ENCODE results near the gene RB1.

RB1 gene

GRCh38 chr13:48258002-48258401 is 45.5 kb upstream of the RB1 start:
- no peak overlapping the region for H3K4me3 ChIP-seq (IDR thresholded peaks at IDR 0.05; ENCODE audit: insufficient read depth, low read depth, low read length)
- no peaks in the 10 kb centered on the region for H3K36me3 ChIP-seq (ENCODE audit: insufficient read depth)
- H3K4me2 ChIP-seq = no peak overlapping the region
- H3K4me1 ChIP-seq (ENCODE audit: low read depth, poor library complexity, severe bottlenecking) = no peaks in the 10 kb centered on the region
- H3K9ac ChIP-seq = no peak overlapping the region
- no peaks in the 10 kb centered on the region for H4K20me1 ChIP-seq (ENCODE audit: insufficient read depth)
- no peaks in the 10 kb centered on the region for H3K27me3 ChIP-seq (ENCODE audit: insufficient read depth, low read depth)
- H3K79me2 ChIP-seq (ENCODE audit: insufficient read depth, low read depth) = no peaks in the 10 kb centered on the region
- H3K27ac ChIP-seq = no peak overlapping the region
- no peak for TF ChIP-seq CTCF (conservative IDR thresholded peaks at IDR 0.05; ENCODE audit: low read depth, low read length)
- no peak overlapping the region for H2AFZ ChIP-seq (ENCODE audit: low read depth)

GRCh38 chr13:48258430-48258829 is 45.1 kb upstream of the RB1 start:
- Histone ChIP-seq H3K27me3 (ENCODE audit: insufficient read depth, low read depth) (no peaks in the 10 kb centered on the region), H3K9ac (no peak overlapping the region), H3K4me2 (no peak overlapping the region), H3K4me1 (ENCODE audit: low read depth, poor library complexity, severe bottlenecking) (no peaks in the 10 kb centered on the region), H3K4me3 (IDR thresholded peaks at IDR 0.05; ENCODE audit: insufficient read depth, low read depth, low read length) (no peak overlapping the region), H3K27ac (no peak overlapping the region), H3K36me3 (ENCODE audit: insufficient read depth) (no peaks in the 10 kb centered on the region), H4K20me1 (ENCODE audit: insufficient read depth) (no peaks in the 10 kb centered on the region), H2AFZ (ENCODE audit: low read depth) (no peak overlapping the region), H3K79me2 (ENCODE audit: insufficient read depth, low read depth) (no peaks in the 10 kb centered on the region)
- TF ChIP-seq CTCF (conservative IDR thresholded peaks at IDR 0.05; ENCODE audit: low read depth, low read length) = no peak

- Histone ChIP-seq H3K79me2 (ENCODE audit: insufficient read depth, low read depth) (no peaks in the 10 kb centered on the region), H3K27ac (no peak overlapping the region), H3K27me3 (ENCODE audit: insufficient read depth, low read depth) (no peaks in the 10 kb centered on the region), H4K20me1 (ENCODE audit: insufficient read depth) (no peaks in the 10 kb centered on the region), H3K4me3 (IDR thresholded peaks at IDR 0.05; ENCODE audit: insufficient read depth, low read depth, low read length) (no peak overlapping the region), H3K4me2 (no peak overlapping the region), H2AFZ (ENCODE audit: low read depth) (no peak overlapping the region), H3K4me1 (ENCODE audit: low read depth, poor library complexity, severe bottlenecking) (no peaks in the 10 kb centered on the region), H3K9ac (no peak overlapping the region), H3K36me3 (ENCODE audit: insufficient read depth) (no peaks in the 10 kb centered on the region)
- no peak for TF ChIP-seq CTCF (conservative IDR thresholded peaks at IDR 0.05; ENCODE audit: low read depth, low read length)
Observed at GRCh38 chr13:48260970-48261369, 42.6 kb upstream of the RB1 start.

GRCh38 chr13:48263196-48263595 is 40.4 kb upstream of the RB1 start:
- TF ChIP-seq CTCF (conservative IDR thresholded peaks at IDR 0.05; ENCODE audit: low read depth, low read length) = no peak
- Histone ChIP-seq H4K20me1 (ENCODE audit: insufficient read depth) (no peaks in the 10 kb centered on the region), H3K4me1 (ENCODE audit: low read depth, poor library complexity, severe bottlenecking) (no peaks in the 10 kb centered on the region), H3K36me3 (ENCODE audit: insufficient read depth) (no peaks in the 10 kb centered on the region), H3K79me2 (ENCODE audit: insufficient read depth, low read depth) (no peaks in the 10 kb centered on the region), H3K4me2 (no peak overlapping the region), H2AFZ (ENCODE audit: low read depth) (no peak overlapping the region), H3K4me3 (IDR thresholded peaks at IDR 0.05; ENCODE audit: insufficient read depth, low read depth, low read length) (no peak overlapping the region), H3K9ac (no peak overlapping the region), H3K27ac (no peak overlapping the region), H3K27me3 (ENCODE audit: insufficient read depth, low read depth) (no peaks in the 10 kb centered on the region)

- Histone ChIP-seq H3K36me3 (ENCODE audit: insufficient read depth) (no peaks in the 10 kb centered on the region), H4K20me1 (ENCODE audit: insufficient read depth) (no peaks in the 10 kb centered on the region), H3K9ac (no peak overlapping the region), H2AFZ (ENCODE audit: low read depth) (no peak overlapping the region), H3K4me1 (ENCODE audit: low read depth, poor library complexity, severe bottlenecking) (no peaks in the 10 kb centered on the region), H3K4me3 (IDR thresholded peaks at IDR 0.05; ENCODE audit: insufficient read depth, low read depth, low read length) (no peak overlapping the region), H3K4me2 (no peak overlapping the region), H3K27ac (no peak overlapping the region), H3K27me3 (ENCODE audit: insufficient read depth, low read depth) (no peaks in the 10 kb centered on the region), H3K79me2 (ENCODE audit: insufficient read depth, low read depth) (no peaks in the 10 kb centered on the region)
- no peak for TF ChIP-seq CTCF (conservative IDR thresholded peaks at IDR 0.05; ENCODE audit: low read depth, low read length)
Observed at GRCh38 chr13:48264058-48264457, 39.5 kb upstream of the RB1 start.
